ENCODE measurements around the gene ALK. TPM values are rescaled to one million over a fixed set of nuclear protein-coding genes. Genes with fewer than 3 reads are reported as not detected.

Gene ALK
- total RNA-seq, 4 donors from 2014 or later = 0.88 to 1.3 (median 1.3) TPM; not detected in 1

DNA sequence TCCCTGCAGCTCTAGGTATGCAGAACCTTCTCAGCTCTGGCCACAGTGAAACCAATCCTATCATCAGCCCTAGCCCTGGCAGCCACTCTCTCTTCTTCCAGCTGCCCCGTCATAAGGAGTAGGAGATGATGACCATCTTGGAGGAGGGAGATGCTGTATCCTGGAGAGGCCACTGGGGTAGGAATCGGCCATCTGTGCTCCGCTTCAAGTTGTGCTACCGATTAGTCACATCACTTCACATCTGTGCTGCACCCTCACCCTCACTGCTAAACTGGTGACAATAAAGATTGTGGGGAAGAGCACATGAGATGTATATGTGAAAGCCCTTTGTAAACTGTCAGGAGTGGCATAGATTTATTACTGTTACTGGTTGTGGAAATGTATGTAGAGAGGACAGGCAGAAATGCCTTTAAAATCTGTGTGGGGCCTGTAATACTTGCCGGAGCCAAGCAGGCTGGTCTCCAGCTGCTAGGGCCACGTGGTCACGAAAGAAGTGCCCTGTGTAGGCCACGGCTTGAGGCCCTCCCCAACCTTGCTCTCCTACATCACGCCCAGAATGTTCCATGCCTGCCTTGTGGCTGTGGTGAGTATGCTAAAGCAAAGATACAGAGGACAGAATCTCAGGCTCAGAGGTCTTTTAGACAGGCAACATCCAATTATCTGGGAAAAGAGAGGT is 569.3 kb downstream of the ALK start:
- Histone ChIP-seq H3K4me3 (no peak overlapping the region), H3K4me1 (no peaks in the 10 kb centered on the region)
- TF ChIP-seq POLR2A (IDR thresholded peaks at IDR 0.05) = no peak
- TF ChIP-seq, protein P1, sequence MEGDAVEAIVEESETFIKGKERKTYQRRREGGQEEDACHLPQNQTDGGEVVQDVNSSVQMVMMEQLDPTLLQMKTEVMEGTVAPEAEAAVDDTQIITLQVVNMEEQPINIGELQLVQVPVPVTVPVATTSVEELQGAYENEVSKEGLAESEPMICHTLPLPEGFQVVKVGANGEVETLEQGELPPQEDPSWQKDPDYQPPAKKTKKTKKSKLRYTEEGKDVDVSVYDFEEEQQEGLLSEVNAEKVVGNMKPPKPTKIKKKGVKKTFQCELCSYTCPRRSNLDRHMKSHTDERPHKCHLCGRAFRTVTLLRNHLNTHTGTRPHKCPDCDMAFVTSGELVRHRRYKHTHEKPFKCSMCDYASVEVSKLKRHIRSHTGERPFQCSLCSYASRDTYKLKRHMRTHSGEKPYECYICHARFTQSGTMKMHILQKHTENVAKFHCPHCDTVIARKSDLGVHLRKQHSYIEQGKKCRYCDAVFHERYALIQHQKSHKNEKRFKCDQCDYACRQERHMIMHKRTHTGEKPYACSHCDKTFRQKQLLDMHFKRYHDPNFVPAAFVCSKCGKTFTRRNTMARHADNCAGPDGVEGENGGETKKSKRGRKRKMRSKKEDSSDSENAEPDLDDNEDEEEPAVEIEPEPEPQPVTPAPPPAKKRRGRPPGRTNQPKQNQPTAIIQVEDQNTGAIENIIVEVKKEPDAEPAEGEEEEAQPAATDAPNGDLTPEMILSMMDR (IDR thresholded peaks at IDR 0.05) = no peak

DNA sequence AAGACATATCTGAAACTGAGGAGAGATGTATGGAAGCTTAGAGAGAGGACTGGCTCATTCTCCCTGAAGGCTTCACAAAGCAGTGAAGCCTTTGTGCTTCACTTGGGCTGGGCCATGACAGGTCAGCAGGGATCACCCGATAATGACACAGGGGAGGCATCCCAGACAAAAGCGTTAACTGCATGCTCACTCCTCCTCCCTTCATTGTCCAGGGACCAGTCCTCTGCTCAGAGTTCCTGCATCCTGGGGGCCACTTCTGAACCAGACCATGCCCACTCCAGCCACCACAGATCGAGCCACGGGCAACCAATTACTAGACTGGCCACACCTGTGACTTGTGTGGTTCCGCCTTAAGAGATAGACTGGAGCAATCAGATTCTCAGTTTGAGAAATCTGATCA is 570.1 kb downstream of the ALK start:
- Histone ChIP-seq H3K9me3 (no peaks in the 10 kb centered on the region), H3K36me3 (no peaks in the 10 kb centered on the region)
- no peak for TF ChIP-seq POLR2A (IDR thresholded peaks at IDR 0.05)
- TF ChIP-seq, protein P1 (IDR thresholded peaks at IDR 0.05) = no peak

More for the DNA sequence above, 569.3 kb downstream of the ALK start:
- no peak for DNase-seq
- H3K36me3 ChIP-seq = no peaks in the 10 kb centered on the region
- H3K9me3 ChIP-seq = no peaks in the 10 kb centered on the region
- no peaks in the 10 kb centered on the region for H3K27me3 ChIP-seq
- H3K27ac ChIP-seq = no peak overlapping the region

DNA sequence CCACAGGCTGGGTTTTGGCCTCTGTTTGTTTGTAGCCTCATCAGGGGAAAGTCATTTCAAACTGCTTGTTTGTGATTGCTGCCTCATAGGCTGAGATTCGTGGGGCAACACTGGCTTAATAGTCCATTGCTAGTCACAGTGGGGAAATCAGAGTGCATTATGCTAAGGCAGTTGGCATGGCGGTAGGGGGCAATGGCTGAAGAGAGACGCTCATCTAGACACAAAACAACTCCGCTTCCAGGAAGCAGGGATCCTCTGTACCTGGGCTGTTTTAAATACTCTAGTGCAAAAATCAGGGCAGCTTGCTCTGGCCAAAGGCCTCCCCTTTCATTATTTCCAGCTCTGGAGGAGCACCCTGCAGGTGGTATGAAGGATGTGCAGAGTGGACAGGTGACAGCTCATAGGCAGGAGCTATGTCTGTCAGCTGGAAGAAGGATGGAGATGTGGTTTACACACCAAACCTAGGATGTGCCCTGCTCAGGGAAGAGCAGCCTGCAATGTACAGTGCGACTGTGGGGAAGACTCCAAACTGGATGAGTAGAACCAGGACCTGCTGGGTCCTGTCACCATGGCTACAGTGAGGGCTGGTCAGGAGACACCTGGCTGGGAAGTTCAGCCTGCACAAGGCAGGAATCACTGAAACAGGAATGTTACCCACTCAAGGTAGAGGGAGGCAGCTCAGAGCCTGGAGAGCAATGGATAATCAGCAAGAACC is 571.9 kb downstream of the ALK start:
- Histone ChIP-seq H3K36me3 (no peaks in the 10 kb centered on the region), H3K27ac (no peak overlapping the region), H3K9me3 (no peaks in the 10 kb centered on the region), H3K27me3 (no peaks in the 10 kb centered on the region), H3K4me1 (no peaks in the 10 kb centered on the region), H3K4me3 (no peak overlapping the region)
- DNase-seq = no peak
- TF ChIP-seq POLR2A (IDR thresholded peaks at IDR 0.05) = no peak
- TF ChIP-seq, protein P1 (IDR thresholded peaks at IDR 0.05) = no peak

More for the DNA sequence above, 570.1 kb downstream of the ALK start:
- H3K4me1 ChIP-seq = no peaks in the 10 kb centered on the region
- no peak for DNase-seq
- H3K4me3 ChIP-seq = no peak overlapping the region
- H3K27me3 ChIP-seq = no peaks in the 10 kb centered on the region
- no peak overlapping the region for H3K27ac ChIP-seq

DNA sequence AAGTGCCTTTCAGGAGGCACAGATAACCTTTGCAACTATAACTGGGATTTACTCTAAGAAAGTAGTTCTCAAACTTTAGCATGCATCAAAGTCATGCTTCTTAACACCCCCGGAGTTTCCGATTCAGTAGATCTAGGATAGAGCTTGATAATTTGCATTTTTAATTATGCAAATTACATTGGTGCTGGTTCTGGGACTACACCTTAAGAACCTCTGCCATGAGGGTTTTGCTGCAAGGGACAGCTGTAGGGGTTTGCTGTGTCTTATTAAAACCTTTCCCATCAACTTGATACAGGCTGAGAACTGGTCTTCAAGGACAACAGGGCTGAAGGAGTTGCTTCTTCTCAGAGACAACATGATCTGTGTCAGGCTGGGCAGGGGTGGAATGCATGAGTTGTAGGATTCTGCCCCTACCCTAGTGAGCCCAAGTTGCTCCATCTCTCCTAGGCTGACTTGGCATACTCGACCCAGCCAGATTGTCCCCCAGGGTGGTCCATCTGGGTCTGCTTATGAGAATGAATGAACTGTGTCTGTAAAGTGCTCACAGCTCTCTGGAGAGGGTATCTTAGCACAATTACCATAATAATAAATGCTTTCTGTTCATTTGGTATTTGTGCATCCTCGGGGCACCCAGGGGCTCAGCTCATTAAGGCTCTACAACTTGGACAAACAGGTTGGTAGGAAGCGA is 573.5 kb downstream of the ALK start:
- TF ChIP-seq, protein P1 (IDR thresholded peaks at IDR 0.05) = no peak
- no peak for TF ChIP-seq POLR2A (IDR thresholded peaks at IDR 0.05)
- H3K36me3 ChIP-seq = no peaks in the 10 kb centered on the region
- H3K4me1 ChIP-seq = no peaks in the 10 kb centered on the region
- H3K9me3 ChIP-seq = no peaks in the 10 kb centered on the region
- no peaks in the 10 kb centered on the region for H3K27me3 ChIP-seq
- H3K27ac ChIP-seq = no peak overlapping the region
- no peak overlapping the region for H3K4me3 ChIP-seq
- no peak for DNase-seq

DNA sequence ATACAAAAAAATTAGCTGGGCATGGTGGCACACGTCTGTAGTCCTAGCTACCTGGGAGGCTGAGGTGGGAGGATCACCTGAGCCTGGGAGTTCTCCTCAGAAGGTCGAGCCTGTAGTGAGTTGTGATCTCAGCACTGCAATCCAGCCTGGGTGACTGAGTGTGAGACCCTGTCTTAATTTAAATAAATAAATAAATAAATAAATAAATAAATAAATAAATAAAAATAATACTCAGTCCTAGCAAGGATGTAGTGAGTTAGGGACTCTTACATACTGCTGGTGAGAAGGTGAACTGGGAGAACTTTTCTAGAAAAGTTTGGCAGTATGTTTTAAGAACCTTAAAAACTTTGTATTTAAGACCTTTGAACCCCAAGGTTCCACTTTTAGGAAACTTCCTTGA is 576.1 kb downstream of the ALK start:
- DNase-seq = no peak
- TF ChIP-seq, protein P1 (IDR thresholded peaks at IDR 0.05) = no peak
- TF ChIP-seq POLR2A (IDR thresholded peaks at IDR 0.05) = no peak
- Histone ChIP-seq H3K27me3 (no peaks in the 10 kb centered on the region), H3K36me3 (no peaks in the 10 kb centered on the region), H3K4me3 (no peak overlapping the region), H3K4me1 (no peaks in the 10 kb centered on the region), H3K27ac (no peak overlapping the region), H3K9me3 (no peaks in the 10 kb centered on the region)

All from Peyer's patch (tissue), 4 donors.